ENCODE measurements around the gene IFI44.

IFI44 gene

DNA sequence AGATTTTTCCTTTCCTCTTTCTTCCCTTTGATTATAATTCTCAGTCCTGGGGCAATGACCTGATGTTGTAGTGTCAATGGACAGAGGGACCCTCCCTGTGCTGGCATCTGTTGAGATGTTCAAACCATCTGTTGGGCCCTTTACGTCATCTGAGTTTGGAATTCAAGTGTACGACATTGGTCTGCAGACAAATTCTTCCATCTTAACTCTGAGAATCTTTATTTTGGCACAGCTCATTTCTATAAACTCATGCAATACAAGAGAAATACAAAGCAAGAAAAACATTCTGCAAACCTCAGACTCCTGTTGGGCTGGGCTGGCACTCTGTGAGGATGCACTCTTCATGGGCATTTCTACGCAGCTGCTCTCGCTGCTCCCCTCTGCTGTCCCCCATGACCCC, 54.2 kb downstream of the IFI44 start:
- DNase-seq (ENCODE audit: low read depth in 2 of 2) = no peak

DNA sequence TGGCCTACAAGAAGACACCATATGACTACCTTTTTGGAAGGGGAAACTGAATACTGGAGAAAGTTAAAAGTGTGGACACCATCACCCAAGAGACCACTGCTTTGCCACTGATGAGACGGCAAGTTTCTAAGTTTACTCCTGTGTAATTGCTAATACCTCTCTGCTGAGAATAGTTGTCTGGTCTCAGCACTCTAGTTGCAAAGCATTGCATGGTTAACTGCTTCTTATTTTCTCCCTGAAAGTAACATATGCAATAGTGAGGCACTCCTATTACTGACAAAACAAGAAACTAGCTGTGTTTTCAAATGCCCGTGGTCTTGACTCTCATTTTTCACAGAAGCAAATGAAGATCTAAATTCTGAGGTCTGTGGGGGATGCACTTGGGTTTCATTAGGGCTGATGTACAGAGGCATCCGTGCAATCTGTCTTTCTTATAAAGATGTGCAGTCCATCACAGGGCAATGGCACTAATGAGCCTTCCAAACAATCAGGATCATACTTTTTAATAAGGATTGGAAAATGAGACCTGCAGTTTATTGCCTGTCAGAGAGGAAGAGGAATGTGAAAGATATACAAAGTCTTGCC, 62.9 kb downstream of the IFI44 start:
- no peak for DNase-seq (ENCODE audit: low read depth in 2 of 2)

DNA sequence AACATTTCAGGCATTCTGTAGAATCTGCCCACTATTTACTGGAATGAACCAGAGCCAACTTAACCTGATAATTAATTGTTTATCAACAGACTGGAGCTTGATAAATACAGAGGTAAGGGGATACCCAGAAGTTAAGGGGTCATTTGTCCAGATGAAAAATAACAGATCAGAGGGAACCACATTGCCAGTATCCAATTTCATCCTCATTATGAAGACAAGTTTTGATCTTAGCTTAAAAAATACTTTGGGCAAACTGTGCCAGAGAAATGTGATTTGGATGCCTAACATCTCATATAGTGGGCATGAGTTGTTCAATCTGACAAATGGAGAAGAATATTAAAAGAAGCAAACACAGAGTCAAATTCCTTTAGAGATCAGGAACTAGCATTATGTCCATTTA, 63.7 kb downstream of the IFI44 start:
- no peak for DNase-seq (ENCODE audit: low read depth in 2 of 2)
